Panc1 (cell line): ENCODE data around the gene VWA5B2.
A peak's percentile ranks its signal among the peaks of the same experiment; 100 is the strongest.

Experiments
- POLR2AphosphoS5 ChIP-seq: IDR thresholded peaks from 2 replicates; pipeline ENCODE4 v1.6.1; 2012; ENCODE audit warnings: mild to moderate bottlenecking, low read depth, low read length, moderate library complexity
- SIN3A ChIP-seq: IDR thresholded peaks from 2 replicates; pipeline ENCODE4 v1.6.1; 2012; ENCODE audit warnings: low read depth, mild to moderate bottlenecking, low read length, moderate library complexity, borderline replicate concordance; ENCODE audit not compliant: insufficient read depth
- TCF7L2 ChIP-seq: IDR thresholded peaks from 2 replicates; pipeline ENCODE4 v1.6.1; 2011; ENCODE audit warnings: mild to moderate bottlenecking, low read depth, low read length, inconsistent platforms
- TF ChIP-seq, protein P1 (sequence below), 2 experiments: IDR thresholded peaks; 2 replicates each; pipeline ENCODE4 v1.6.1; 2011 to 2012; ENCODE audit warnings: low read depth in 2 of 2, control low read depth in 1 of 2, low read length in 1 of 2, mild to moderate bottlenecking in 1 of 2, moderate library complexity in 1 of 2; ENCODE audit not compliant: insufficient read depth in 1 of 2
- TF ChIP-seq, protein P2 (sequence below): fragments of 450-650 bp; IDR thresholded peaks from 2 replicates; pipeline ENCODE4 v1.5.1; 2017; ENCODE audit warnings: mild to moderate bottlenecking

GRCh38 chr3:184241447-184242296 lies 12.3 kb downstream of the VWA5B2 start:
- TF ChIP-seq, protein P1, sequence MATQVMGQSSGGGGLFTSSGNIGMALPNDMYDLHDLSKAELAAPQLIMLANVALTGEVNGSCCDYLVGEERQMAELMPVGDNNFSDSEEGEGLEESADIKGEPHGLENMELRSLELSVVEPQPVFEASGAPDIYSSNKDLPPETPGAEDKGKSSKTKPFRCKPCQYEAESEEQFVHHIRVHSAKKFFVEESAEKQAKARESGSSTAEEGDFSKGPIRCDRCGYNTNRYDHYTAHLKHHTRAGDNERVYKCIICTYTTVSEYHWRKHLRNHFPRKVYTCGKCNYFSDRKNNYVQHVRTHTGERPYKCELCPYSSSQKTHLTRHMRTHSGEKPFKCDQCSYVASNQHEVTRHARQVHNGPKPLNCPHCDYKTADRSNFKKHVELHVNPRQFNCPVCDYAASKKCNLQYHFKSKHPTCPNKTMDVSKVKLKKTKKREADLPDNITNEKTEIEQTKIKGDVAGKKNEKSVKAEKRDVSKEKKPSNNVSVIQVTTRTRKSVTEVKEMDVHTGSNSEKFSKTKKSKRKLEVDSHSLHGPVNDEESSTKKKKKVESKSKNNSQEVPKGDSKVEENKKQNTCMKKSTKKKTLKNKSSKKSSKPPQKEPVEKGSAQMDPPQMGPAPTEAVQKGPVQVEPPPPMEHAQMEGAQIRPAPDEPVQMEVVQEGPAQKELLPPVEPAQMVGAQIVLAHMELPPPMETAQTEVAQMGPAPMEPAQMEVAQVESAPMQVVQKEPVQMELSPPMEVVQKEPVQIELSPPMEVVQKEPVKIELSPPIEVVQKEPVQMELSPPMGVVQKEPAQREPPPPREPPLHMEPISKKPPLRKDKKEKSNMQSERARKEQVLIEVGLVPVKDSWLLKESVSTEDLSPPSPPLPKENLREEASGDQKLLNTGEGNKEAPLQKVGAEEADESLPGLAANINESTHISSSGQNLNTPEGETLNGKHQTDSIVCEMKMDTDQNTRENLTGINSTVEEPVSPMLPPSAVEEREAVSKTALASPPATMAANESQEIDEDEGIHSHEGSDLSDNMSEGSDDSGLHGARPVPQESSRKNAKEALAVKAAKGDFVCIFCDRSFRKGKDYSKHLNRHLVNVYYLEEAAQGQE (IDR thresholded peaks at IDR 0.05; ENCODE audit: insufficient read depth in 1 of 2, low read depth in 2 of 2, low read length in 1 of 2), result peak; percentile 30 to 75; a peak in 1 of 4 replicates
- TF ChIP-seq, protein P2, sequence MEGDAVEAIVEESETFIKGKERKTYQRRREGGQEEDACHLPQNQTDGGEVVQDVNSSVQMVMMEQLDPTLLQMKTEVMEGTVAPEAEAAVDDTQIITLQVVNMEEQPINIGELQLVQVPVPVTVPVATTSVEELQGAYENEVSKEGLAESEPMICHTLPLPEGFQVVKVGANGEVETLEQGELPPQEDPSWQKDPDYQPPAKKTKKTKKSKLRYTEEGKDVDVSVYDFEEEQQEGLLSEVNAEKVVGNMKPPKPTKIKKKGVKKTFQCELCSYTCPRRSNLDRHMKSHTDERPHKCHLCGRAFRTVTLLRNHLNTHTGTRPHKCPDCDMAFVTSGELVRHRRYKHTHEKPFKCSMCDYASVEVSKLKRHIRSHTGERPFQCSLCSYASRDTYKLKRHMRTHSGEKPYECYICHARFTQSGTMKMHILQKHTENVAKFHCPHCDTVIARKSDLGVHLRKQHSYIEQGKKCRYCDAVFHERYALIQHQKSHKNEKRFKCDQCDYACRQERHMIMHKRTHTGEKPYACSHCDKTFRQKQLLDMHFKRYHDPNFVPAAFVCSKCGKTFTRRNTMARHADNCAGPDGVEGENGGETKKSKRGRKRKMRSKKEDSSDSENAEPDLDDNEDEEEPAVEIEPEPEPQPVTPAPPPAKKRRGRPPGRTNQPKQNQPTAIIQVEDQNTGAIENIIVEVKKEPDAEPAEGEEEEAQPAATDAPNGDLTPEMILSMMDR, result peak; percentile 82
- peak; percentile 45 for TF ChIP-seq POLR2AphosphoS5
- TF ChIP-seq SIN3A, result no peak
- TF ChIP-seq TCF7L2, result no peak
